Naive thymus-derived CD4-positive, alpha-beta T cell (primary cell): ENCODE measurements around the gene UBE2Q1. TPM values are rescaled to one million over a fixed set of nuclear protein-coding genes. Genes with fewer than 3 reads are reported as not detected.

Experiments
- ATAC-seq: fragments of 150-1000 bp; cut with Tn5 transposase; 2 replicates; pipeline ENCODE4 v1.10.0; 2021; ENCODE audit warnings: mild to moderate bottlenecking, moderate library complexity
- CTCF ChIA-PET: fragments of 350-600 bp; sonication (Branson Sonifier 250); formaldehyde crosslinking; loops from one replicate; lab custom pipeline; 2021; ENCODE audit warnings: antibody characterized with exemption; lab: Charles Lee
- POLR2A ChIA-PET: fragments of 350-600 bp; sonication (Branson Sonifier 250); formaldehyde crosslinking; loops from one replicate; lab custom pipeline; 2021; ENCODE audit warnings: antibody characterized with exemption, inconsistent platforms; lab: Charles Lee
- DNase-seq, 9 donors: peaks; one replicate each; pipeline versions ENCODE4 v3.0.0 to v3.0.0-alpha.2; 2020 to 2022; ENCODE audit warnings: mixed read lengths in 1 of 9
- H3K27ac ChIP-seq: one replicate; pipeline ENCODE4 v1.7.0; 2013; ENCODE audit warnings: mild to moderate bottlenecking, low read depth, low read length, moderate library complexity
- H3K27me3 ChIP-seq, 2 donors: one replicate each; pipeline ENCODE4 v1.7.0; 2013; ENCODE audit warnings: low read length in 2 of 2, mild to moderate bottlenecking in 2 of 2, moderate library complexity in 2 of 2; ENCODE audit not compliant: control insufficient read depth in 2 of 2, insufficient read depth in 2 of 2
- H3K36me3 ChIP-seq, 3 experiments: 1 replicate in 2 of 3; 2 replicates in 1 of 3; pipeline ENCODE4 v1.7.0; 2013; ENCODE audit warnings: low read length in 3 of 3, mild to moderate bottlenecking in 3 of 3, moderate library complexity in 1 of 3; ENCODE audit not compliant: insufficient read depth in 3 of 3, control insufficient read depth in 2 of 3
- H3K4me1 ChIP-seq, 2 donors: one replicate each; pipeline ENCODE4 v1.7.0; 2013; ENCODE audit warnings: low read length in 2 of 2, mild to moderate bottlenecking in 2 of 2, moderate library complexity in 1 of 2; ENCODE audit not compliant: control insufficient read depth in 2 of 2, insufficient read depth in 2 of 2
- H3K4me3 ChIP-seq: 2 replicates; pipeline ENCODE4 v1.7.0; 2013; ENCODE audit warnings: mild to moderate bottlenecking, low read length
- H3K9me3 ChIP-seq, 3 experiments: 1 replicate in 2 of 3; 2 replicates in 1 of 3; pipeline ENCODE4 v1.7.0; 2013; ENCODE audit warnings: low read length in 3 of 3; ENCODE audit not compliant: control insufficient read depth in 2 of 3
- H3K27ac Mint-ChIP-seq, 9 donors: one replicate each; pipeline ENCODE4 v1.8.0; 2020 to 2022; ENCODE audit warnings: mixed read lengths in 9 of 9, mild to moderate bottlenecking in 8 of 9, moderate library complexity in 5 of 9, inconsistent platforms in 2 of 9
- H3K27me3 Mint-ChIP-seq, 5 donors: one replicate each; pipeline ENCODE4 v1.8.0; 2021 to 2022; ENCODE audit warnings: mixed read lengths in 5 of 5, mild to moderate bottlenecking in 1 of 5
- H3K36me3 Mint-ChIP-seq, 5 donors: one replicate each; pipeline ENCODE4 v1.8.0; 2020 to 2022; ENCODE audit warnings: mixed read lengths in 5 of 5, mild to moderate bottlenecking in 3 of 5, inconsistent platforms in 1 of 5
- H3K4me1 Mint-ChIP-seq, 7 donors: one replicate each; pipeline ENCODE4 v1.8.0; 2020 to 2022; ENCODE audit warnings: mixed read lengths in 7 of 7, mild to moderate bottlenecking in 3 of 7, inconsistent platforms in 1 of 7
- H3K4me3 Mint-ChIP-seq, 10 donors: one replicate each; pipeline ENCODE4 v1.8.0; 2020 to 2022; ENCODE audit warnings: mild to moderate bottlenecking in 10 of 10, mixed read lengths in 10 of 10, moderate library complexity in 6 of 10, inconsistent platforms in 2 of 10
- H3K9me3 Mint-ChIP-seq, 11 donors: one replicate each; pipeline ENCODE4 v1.8.0; 2020 to 2022; ENCODE audit warnings: mixed read lengths in 11 of 11, mild to moderate bottlenecking in 4 of 11, inconsistent platforms in 1 of 11, moderate library complexity in 1 of 11
- intact Hi-C, 2 donors: fragments of 100-400 bp; cut with micrococcal nuclease; formaldehyde crosslinking; loops; one replicate each; pipeline ENCODE4 v1.15.1; 2023
- polyA plus RNA-seq, 2 donors: library from polyadenylated mRNA; unstranded; fragments of 300-500 nt; fragmentation: Illumina TruSeq; gene quantifications; one replicate each; pipeline ENCODE4 v1.2.3, GENCODE V29; 2021
- total RNA-seq, 6 experiments: library from RNA in 5 of 6; stranded (reverse) in 5 of 6; gene quantifications; 1 replicate in 5 of 6; 2 replicates in 1 of 6; pipeline ENCODE4 v1.2.3 and lab custom pipeline; 2021 to 2026

UBE2Q1 gene
- total and polyA plus RNA-seq, 7 experiments from 2014 or later, result 9.1 to 117 (median 65.8) TPM

DNA sequence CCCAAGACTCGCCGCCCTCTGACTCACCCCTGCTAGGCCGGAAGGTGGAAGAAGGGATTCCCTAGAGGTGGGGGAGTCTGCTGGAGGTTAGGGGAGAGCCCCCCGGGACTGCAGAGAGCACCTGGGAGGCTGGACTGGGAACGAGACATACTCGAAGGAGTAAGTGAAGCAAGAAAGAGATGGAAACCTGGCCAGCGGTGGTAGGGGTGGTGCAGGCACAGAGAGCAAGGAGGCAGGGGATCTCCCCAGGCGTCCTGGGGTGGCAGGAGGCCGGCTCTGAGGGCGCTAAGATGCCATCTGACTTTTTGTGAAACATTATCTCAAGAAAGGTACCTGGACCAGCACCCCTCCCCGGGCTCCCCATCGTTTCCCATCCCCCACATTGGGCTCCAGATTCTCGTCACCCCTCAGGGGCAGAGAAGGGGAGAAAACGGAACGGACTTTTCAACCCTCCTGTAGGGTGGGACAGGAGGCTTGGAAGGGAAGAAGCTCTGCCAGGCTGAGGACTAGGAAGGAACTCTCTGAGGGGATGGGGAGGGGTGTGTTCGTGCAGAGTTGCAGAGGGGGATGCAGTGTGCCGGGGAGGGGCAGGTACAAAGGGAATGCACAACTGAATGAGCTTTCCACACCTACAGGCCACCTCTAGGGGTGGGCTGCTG lies 9.8 kb upstream of the UBE2Q1 start:
- H3K27ac Mint-ChIP-seq, result peak overlapping the region in 1 of 9 donors; percentile 65
- peaks cover 0 to 9% (median 5%) of the 10 kb centered on the region in 7 donors for H3K4me1 Mint-ChIP-seq
- Histone ChIP-seq H3K4me1 (peaks cover 3 to 9% of the 10 kb centered on the region in 2 donors), H3K9me3 (no peaks in the 10 kb centered on the region), H3K27ac (no peak overlapping the region), H3K4me3 (no peak overlapping the region), H3K36me3 (no peaks in the 10 kb centered on the region), H3K27me3 (peaks cover 0 to 14% of the 10 kb centered on the region in 2 donors)
- DNase-seq, result no peak
- H3K9me3 Mint-ChIP-seq, result peaks cover 0 to 2% (median 0%) of the 10 kb centered on the region in 11 donors
- ATAC-seq, result peak; percentile 4
- peaks cover 15 to 47% (median 24%) of the 10 kb centered on the region in 5 donors for H3K27me3 Mint-ChIP-seq
- CTCF ChIA-PET, result interaction anchor here (0.5 kb wide), 1 partner anchor 101 kb away, joined by 3 read pairs; no protein-coding TSS in a partner anchor
- POLR2A ChIA-PET, result interaction anchor here (1.2 kb wide), 1 partner anchor 9 kb away, joined by 3 read pairs; no protein-coding TSS in a partner anchor
- no peaks in the 10 kb centered on the region for H3K36me3 Mint-ChIP-seq
- peak overlapping the region in 3 of 10 donors; percentile 10 to 54 (median 25) for H3K4me3 Mint-ChIP-seq
- intact Hi-C loops, result no loop called here

DNA sequence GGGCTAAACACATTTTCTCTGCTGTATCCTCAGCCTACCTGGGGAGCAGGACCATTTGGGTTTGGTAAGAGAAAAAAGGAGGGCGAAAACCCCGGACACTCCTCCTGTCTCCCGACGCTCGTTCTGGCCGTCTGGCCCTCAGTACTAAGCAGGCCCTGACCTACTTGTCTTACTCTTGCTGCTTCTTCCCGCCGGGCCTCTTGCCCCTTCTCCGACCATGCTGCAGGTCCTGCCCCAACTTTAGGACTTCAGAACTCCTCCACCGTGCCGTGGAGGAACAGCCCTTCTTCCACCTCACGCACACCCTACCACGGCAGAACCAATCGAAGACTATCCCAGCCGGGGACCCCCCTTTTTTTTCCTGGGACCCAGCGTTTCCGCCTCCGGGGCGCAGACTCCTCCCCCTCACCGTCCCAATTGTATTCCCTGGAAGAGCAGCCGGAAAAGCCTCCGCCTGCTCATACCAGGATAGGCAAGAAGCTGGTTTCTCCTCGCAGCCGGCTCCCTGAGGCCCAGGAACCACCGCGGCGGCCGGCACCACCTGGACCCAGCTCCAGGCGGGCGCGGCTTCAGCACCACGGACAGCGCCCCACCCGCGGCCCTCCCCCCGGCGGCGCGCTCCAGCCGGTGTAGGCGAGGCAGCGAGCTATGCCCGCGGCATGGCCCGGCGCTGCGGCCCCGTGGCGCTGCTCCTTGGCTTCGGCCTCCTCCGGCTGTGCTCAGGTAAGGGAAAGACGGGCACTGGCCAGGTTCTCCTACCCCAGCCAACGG lies 9.1 kb upstream of the UBE2Q1 start, which contains the start of gene CHRNB2:
Gene CHRNB2, plus strand, starts transcription at position 393 of the 771 bp plus-strand sequence. Its CDS starts 267 bp downstream, at position 660.
- intact Hi-C loops, result loop anchor here in 1 of 2 donors (1.0 kb wide), 1 partner anchor 8 kb away; no protein-coding TSS in a partner anchor
- Mint-ChIP-seq H3K4me1 (peaks cover 0 to 9% (median 5%) of the 10 kb centered on the region in 7 donors), H3K36me3 (no peaks in the 10 kb centered on the region), H3K9me3 (peaks cover 0 to 2% (median 0%) of the 10 kb centered on the region in 11 donors), H3K27me3 (peaks cover 15 to 48% (median 24%) of the 10 kb centered on the region in 5 donors), H3K4me3 (peak within 1 kb of the TSS in 7 of 10 donors; percentile 9 to 68 (median 43)), H3K27ac (peak within 1 kb of the TSS in 2 of 9 donors; percentile 27 to 65)
- ATAC-seq (peak; percentile 97), DNase-seq (peak; percentile 55 to 92 (median 71))
- Histone ChIP-seq H3K4me1 (peaks cover 3 to 9% of the 10 kb centered on the region in 2 donors), H3K36me3 (no peaks in the 10 kb centered on the region), H3K4me3 (no peak within 1 kb of the TSS), H3K27me3 (peaks cover 0 to 14% of the 10 kb centered on the region in 2 donors), H3K27ac (no peak within 1 kb of the TSS), H3K9me3 (no peaks in the 10 kb centered on the region)
- CTCF ChIA-PET, result interaction anchor here (0.6 kb wide), 1 partner anchor 8 kb away, joined by 3 read pairs; no protein-coding TSS in a partner anchor
- POLR2A ChIA-PET, result interaction anchor here (1.2 kb wide), 1 partner anchor 8 kb away, joined by 3 read pairs; no protein-coding TSS in a partner anchor

DNA sequence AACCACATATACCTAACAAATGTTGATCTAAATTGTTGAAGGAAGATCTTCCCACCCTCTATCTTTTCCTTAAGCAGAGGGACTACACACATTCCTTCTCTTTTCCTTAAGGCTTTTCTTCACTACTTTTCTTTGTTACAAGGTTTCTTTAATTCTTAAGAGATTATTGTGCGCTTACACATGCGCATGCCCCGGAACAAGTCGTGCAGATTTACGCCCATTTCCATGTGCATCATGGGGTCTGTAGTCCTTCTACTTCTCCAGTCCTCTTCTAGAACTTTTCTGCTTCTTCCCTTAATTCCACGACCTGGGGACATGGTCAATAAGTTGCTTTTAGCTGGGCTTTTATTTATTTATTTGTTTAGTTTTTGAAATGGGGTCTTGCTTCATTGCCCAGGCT lies 7.4 kb upstream of the UBE2Q1 start:
- H3K27me3 Mint-ChIP-seq, result peaks cover 15 to 46% (median 19%) of the 10 kb centered on the region in 5 donors
- H3K4me3 Mint-ChIP-seq, result no peak overlapping the region
- Histone ChIP-seq H3K9me3 (no peaks in the 10 kb centered on the region), H3K4me1 (peaks cover 3 to 9% of the 10 kb centered on the region in 2 donors), H3K27me3 (peaks cover 0 to 14% of the 10 kb centered on the region in 2 donors), H3K36me3 (no peaks in the 10 kb centered on the region), H3K4me3 (no peak overlapping the region), H3K27ac (no peak overlapping the region)
- ChIA-PET CTCF (no interaction called here), POLR2A (interaction anchor here (0.9 kb wide), 1 partner anchor 62 kb away, joined by 3 read pairs; no protein-coding TSS in a partner anchor)
- ATAC-seq (no peak), DNase-seq (no peak)
- no peak overlapping the region for H3K27ac Mint-ChIP-seq
- peaks cover 0 to 9% (median 4%) of the 10 kb centered on the region in 7 donors for H3K4me1 Mint-ChIP-seq
- H3K36me3 Mint-ChIP-seq, result no peaks in the 10 kb centered on the region
- H3K9me3 Mint-ChIP-seq, result peaks cover 0 to 2% (median 0%) of the 10 kb centered on the region in 11 donors
- intact Hi-C loops, result no loop called here

DNA sequence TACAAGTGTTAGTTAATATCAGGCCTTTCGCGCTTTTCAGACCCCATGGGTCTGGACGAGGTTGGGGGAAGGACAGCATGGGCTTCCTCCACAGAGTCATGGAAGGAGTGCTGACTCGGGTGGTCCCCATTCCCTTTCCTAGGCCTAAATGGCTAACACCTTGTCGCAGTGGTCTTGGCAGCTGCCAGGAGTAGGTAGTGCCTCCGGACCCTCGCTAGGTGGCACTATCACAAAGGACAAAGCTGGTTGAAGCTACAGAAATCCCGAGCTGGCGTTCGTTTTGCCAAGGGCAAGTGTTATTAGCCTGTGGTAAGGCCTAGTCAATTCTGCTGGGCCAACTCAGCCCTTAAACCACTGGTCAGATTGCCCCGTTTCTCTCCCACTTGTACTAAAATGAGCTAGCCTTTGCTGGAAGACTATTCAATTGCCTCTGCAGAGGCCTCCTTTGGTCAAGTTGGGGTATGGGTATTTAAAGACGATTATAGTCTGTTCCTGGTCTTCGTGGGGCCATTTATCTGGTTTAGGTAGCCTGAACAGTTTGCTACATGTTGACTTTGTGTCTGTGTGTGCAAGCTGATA lies 1.1 kb upstream of the UBE2Q1 start:
- Mint-ChIP-seq H3K9me3 (peaks cover 0 to 4% (median 0%) of the 10 kb centered on the region in 11 donors), H3K27me3 (peaks cover 0 to 2% (median 0%) of the 10 kb centered on the region in 5 donors), H3K4me3 (peak overlapping the region; percentile 89 to 98 (median 94)), H3K27ac (peak overlapping the region; percentile 89 to 96 (median 93)), H3K4me1 (peaks cover 10 to 42% (median 39%) of the 10 kb centered on the region in 7 donors), H3K36me3 (peaks cover 5 to 23% (median 11%) of the 10 kb centered on the region in 5 donors)
- H3K27me3 ChIP-seq, result no peaks in the 10 kb centered on the region
- peak; percentile 57 for ATAC-seq
- peak overlapping the region; percentile 71 for H3K27ac ChIP-seq
- intact Hi-C loops, result loop anchor here (1.0 to 10.0 kb wide), 27 partner anchors 8 to 636 kb away; partner anchors contain the start of genes ATP8B2 (in 2 of the 2), IL6R (in 2 of the 2), KRTCAP2 (in 2 of the 2) and TRIM46 (in 2 of the 2)
- peaks cover under 1 to 18% (median 9%) of the 10 kb centered on the region in 3 experiments for H3K36me3 ChIP-seq
- CTCF ChIA-PET, result interaction anchor here (0.5 to 2.3 kb wide), 37 partner anchors 8 to 793 kb away, joined by 3 to 25 read pairs (median 3); partner anchors contain the start of genes CHRNB2 and PMVK
- H3K4me1 ChIP-seq, result peaks cover 18 to 23% of the 10 kb centered on the region in 2 donors
- peak overlapping the region; percentile 62 for H3K4me3 ChIP-seq
- no peaks in the 10 kb centered on the region for H3K9me3 ChIP-seq
- POLR2A ChIA-PET, result interaction anchor here (0.8 to 1.5 kb wide), 9 partner anchors 8 to 525 kb away, joined by 3 to 8 read pairs (median 3); partner anchors contain the start of gene CHRNB2
- DNase-seq, result peak; percentile 61 to 83 (median 79)

DNA sequence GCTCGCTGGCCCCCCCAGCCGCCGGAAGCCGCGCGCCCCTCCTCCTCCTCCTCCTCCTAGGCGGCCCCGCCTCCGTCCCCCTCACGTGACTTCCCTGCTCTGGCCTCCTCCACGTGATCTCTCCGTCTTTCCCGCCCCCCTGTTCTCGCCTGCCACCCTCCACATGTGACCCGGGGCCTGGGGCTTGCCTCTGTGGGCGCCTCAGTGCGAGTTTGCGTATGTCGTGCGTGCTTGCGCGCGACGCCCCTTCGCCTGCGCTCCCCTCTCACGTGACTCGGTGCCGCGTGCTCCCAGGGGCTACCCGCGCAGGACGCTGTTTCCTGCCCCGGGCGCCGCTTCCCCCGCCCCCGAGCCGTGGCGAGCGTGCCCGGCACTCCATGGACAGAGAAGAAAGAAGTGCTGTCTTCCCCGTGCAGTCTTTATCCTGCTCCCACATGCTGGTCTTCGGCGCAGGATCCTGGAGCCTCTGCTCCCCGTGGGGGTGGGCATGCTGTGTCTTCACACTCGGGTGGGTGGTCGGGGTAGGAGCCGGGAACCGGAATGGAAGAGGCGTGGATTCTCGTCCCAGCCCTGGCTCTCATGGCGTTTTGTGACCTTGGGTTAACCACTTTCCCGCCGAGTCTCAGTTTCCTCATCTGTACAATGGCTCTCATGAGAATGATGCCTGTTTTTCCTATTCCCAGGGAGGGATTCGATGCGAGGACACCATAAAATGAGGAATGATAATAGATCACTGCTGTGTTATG lies 431 bp upstream of the UBE2Q1 start:
- Mint-ChIP-seq H3K4me1 (peaks cover 11 to 44% (median 39%) of the 10 kb centered on the region in 7 donors), H3K36me3 (peaks cover 5 to 25% (median 11%) of the 10 kb centered on the region in 5 donors), H3K9me3 (peaks cover 0 to 4% (median 0%) of the 10 kb centered on the region in 11 donors), H3K4me3 (peak overlapping the region; percentile 89 to 98 (median 94)), H3K27me3 (peaks cover 0 to 2% (median 0%) of the 10 kb centered on the region in 5 donors), H3K27ac (peak overlapping the region; percentile 89 to 96 (median 93))
- Histone ChIP-seq H3K27me3 (no peaks in the 10 kb centered on the region), H3K27ac (peak overlapping the region; percentile 71), H3K4me1 (peaks cover 18 to 23% of the 10 kb centered on the region in 2 donors), H3K4me3 (peak overlapping the region; percentile 62), H3K36me3 (peaks cover 8 to 24% (median 13%) of the 10 kb centered on the region in 3 experiments), H3K9me3 (no peaks in the 10 kb centered on the region)
- ChIA-PET CTCF (interaction anchor here (0.7 to 2.3 kb wide), 20 partner anchors 17 to 526 kb away, joined by 3 to 25 read pairs (median 4); no protein-coding TSS in a partner anchor), POLR2A (interaction anchor here (0.8 to 1.5 kb wide), 10 partner anchors 10 to 526 kb away, joined by 3 to 8 read pairs (median 3); partner anchors contain the start of gene UBAP2L)
- ATAC-seq, result peak; percentile 94
- intact Hi-C loops, result loop anchor here (1.0 to 10.0 kb wide), 35 partner anchors 8 to 636 kb away; partner anchors contain the start of genes ADAR (in 2 of the 2), ATP8B2 (in 2 of the 2), CKS1B (in 2 of the 2) and HAX1 (in 2 of the 2)
- DNase-seq, result peak; percentile 92 to 100 (median 100)
